SKM-1 treated with dmso at 0.1 percent for 144 hours (cell line): ENCODE results near the gene GNAT1.
"Not testable (repeated sequence)": the region's sequence is repeated elsewhere in the genome, so short reads cannot be mapped to it uniquely, and the experiment has no call there.

Experiments used
- DNase-seq: peaks from one replicate; lab custom pipeline; 2025; ENCODE audit not compliant: unreplicated experiment; lab: John Stamatoyannopoulos, UW

The GNAT1 gene

GRCh38 chr3:50201573-50202315, 10.3 kb downstream of the GNAT1 start:
- DNase-seq = no peak

GRCh38 chr3:50202353-50203112, 11.1 kb downstream of the GNAT1 start:
- DNase-seq = no peak

- DNase-seq = no peak
Observed at GRCh38 chr3:50203113-50203808, 11.9 kb downstream of the GNAT1 start.

GRCh38 chr3:50203809-50204803, 12.7 kb downstream of the GNAT1 start:
- no peak for DNase-seq

GRCh38 chr3:50204804-50205412, 13.5 kb downstream of the GNAT1 start, which contains the start of gene SLC38A3:
TSS of gene SLC38A3 (plus strand) at chr3:50205271. CDS start at chr3:50214200, 8,929 bp downstream.
- DNase-seq = no peak

GRCh38 chr3:50205413-50206276, 14.2 kb downstream of the GNAT1 start:
- no peak for DNase-seq

GRCh38 chr3:50207359-50208042, 16.1 kb downstream of the GNAT1 start:
- no peak for DNase-seq

GRCh38 chr3:50208677-50209344, 17.4 kb downstream of the GNAT1 start:
- no peak for DNase-seq

- no peak for DNase-seq
Observed at GRCh38 chr3:50210176-50210509, 18.7 kb downstream of the GNAT1 start.

- DNase-seq = no peak
Observed at GRCh38 chr3:50210510-50211367, 19.3 kb downstream of the GNAT1 start.

GRCh38 chr3:50211368-50211717, 19.9 kb downstream of the GNAT1 start:
- DNase-seq = not testable (repeated sequence)

- peak; percentile 48 for DNase-seq
Observed at GRCh38 chr3:50211930-50212329, 20.5 kb downstream of the GNAT1 start.

- no peak for DNase-seq
Observed at GRCh38 chr3:50212502-50212901, 21.1 kb downstream of the GNAT1 start.

- no peak for DNase-seq
Observed at GRCh38 chr3:50212971-50213370, 21.6 kb downstream of the GNAT1 start.

- no peak for DNase-seq
Observed at GRCh38 chr3:50213373-50213772, 22.0 kb downstream of the GNAT1 start.

GRCh38 chr3:50214824-50215223, 23.4 kb downstream of the GNAT1 start:
- DNase-seq = no peak

- no peak for DNase-seq
Observed at GRCh38 chr3:50215529-50215928, 24.1 kb downstream of the GNAT1 start.
